HG03095 (cell line): ENCODE measurements around the gene LRIT2.
A peak's percentile ranks its signal among the peaks of the same experiment; 100 is the strongest.
"Not testable (repeated sequence)": the region's sequence is repeated elsewhere in the genome, so short reads cannot be mapped to it uniquely, and the experiment has no call there.

ENCODE experiments used
- ATAC-seq: cut with Tn5 transposase; IDR thresholded peaks from one replicate; pipeline ENCODE4 v1.9.1; 2021; ENCODE audit warnings: moderate library complexity; ENCODE audit not compliant: unreplicated experiment

Gene LRIT2

GRCh38 chr10:84190621-84191020, 34.7 kb downstream of the LRIT2 start:
- ATAC-seq, result no peak

- ATAC-seq, result no peak
Measured at GRCh38 chr10:84188815-84189214, 36.5 kb downstream of the LRIT2 start.

DNA sequence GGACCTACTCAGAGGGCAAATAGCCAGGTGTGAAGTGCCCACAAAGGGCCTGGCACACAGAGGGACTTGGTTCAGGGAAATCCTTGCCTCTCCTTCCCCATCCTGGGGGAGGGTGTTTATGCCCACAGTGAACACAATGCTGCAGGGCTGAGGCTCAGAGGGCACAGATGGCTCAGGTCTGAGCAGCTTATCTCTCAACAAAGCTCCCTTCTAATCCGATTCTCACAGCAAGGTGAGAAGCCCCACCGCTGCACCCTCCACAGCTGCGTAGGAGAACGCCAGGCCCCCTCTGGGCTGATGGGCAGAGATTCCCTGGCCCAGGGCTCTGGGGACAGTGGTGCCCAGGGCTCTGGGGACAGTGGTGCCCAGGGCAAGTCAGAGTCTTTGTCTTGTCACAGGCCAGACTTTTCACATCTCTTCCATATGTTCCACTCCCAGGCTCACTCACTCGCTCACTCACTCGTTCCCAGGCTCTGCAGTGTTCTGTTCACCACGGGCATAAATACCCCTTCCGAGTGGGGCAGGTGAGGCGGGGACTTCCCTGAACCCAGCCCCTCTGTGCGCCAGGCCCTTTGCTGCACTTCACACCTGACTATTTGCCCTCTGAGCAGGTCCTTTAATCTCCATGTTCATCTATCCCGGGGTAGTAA, 39.7 kb downstream of the LRIT2 start:
- ATAC-seq, result no peak

- no peak for ATAC-seq
Measured at GRCh38 chr10:84184517-84184916, 40.8 kb downstream of the LRIT2 start.

DNA sequence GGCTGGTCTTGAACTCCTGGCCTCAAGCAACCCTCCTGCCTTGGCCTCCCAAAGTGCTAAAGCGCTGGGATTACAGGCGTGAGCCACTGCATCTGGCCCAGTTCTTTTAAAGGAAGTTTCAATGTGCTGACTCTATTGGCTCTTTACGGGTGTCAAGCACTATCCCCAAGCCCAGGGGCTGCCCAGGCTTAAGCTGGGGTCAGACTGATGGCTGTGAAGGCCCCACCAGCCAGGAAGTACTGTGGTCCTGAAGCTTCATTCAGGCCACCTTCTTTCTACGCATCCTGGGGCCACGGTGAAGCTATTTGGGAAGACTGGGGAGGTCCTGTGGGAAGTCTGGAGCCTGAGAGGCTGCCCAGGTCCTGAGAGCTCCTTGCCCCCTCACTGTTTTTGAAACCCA, 43.7 kb downstream of the LRIT2 start:
- no peak for ATAC-seq

DNA sequence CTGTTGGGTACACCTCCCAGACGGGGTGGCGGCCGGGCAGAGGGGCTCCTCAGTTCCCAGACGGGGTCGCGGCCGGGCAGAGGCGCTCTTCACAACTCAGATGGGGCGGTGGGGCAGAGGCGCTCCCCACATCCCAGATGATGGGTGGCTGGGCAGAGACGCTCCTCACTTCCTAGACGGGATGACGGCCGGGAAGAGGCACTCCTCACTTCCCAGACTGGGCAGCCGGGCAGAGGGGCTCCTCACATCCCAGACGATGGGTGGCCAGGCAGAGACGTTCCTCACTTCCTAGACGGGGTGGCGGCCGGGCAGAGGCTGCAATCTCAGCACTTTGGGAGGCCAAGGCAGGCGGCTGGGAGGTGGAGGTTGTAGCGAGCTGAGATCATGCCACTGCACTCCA, 45.0 kb downstream of the LRIT2 start:
- not testable (repeated sequence) for ATAC-seq

DNA sequence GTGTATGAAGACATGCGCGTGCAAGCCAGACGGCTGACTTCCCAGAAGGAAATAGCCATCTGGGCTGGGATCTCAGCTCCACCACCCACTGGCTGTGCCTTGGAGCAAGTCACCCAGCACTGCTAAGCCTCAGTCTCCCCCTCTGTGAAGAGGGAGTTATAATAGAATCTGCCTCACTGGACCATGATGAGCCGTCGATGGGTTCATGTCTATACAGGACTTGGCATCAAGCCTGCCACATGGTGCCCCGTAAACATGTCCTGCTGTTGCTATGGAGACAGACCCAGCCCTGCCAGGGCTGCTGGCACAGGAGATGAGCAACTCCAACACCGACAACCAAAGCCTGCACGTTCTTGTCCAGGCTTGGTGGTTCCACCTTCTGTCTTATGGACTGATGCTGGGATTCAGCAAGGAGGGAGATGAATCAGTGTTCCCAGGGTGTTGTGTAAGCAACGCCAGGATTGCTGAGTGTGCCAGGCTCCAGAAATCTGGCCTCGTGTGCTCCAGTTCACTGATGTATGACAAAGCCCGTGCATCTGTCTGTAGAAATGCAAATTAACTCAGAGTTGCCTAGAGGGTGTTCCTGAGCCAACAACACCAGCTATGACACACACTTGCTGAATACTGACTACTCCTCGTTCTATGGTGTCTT, 46.2 kb downstream of the LRIT2 start:
- peak; percentile 92 for ATAC-seq

GRCh38 chr10:84178160-84178609, 47.2 kb downstream of the LRIT2 start:
- ATAC-seq, result no peak

DNA sequence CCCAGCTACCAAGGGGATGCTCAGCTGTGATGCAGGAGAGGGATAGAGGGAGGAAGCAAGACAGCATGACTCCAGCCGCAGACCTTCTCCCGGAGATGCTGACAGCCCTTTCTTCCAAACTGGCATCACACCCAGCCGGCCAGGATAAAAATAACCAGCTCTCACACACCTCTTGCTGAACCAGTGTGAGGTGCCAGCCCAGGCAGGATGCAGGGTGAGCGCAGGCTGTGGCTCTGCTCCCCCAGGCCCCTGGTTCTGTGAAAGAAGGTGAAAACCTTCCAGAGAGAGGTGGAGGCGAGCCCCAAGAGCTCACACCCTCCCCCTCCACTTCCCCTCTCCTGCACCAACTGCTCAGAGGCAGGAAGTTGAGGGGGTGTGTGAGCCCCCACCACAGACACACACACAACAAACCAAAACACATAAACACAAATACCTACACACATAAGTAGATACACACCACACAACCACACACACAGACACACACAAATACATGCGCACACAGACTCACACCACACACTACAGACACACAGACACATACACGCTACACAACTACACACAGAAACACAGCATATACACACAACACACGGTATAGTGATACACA, 47.7 kb downstream of the LRIT2 start:
- ATAC-seq, result peak; percentile 37

- no peak for ATAC-seq
Measured at GRCh38 chr10:84176836-84177474, 48.4 kb downstream of the LRIT2 start.

DNA sequence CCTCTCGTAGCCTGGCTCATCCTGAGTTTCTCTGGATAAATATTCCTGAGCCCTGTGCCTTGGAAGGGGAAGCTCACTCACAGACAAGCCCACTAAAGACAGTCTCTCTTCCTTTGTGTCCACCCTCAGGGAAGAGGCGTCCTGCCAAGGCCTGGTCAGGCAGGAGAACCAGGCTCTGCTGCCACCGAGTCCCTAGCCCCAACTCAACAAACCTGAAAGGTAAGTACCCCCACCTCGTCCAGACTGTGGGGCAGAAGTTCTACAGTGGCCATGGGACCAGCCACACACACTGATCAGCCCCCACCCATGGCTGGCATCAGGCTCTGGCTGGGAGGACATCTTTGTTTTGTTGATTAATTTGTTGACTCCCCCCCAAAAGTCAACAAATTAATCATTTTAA, 49.0 kb downstream of the LRIT2 start:
- ATAC-seq, result no peak

DNA sequence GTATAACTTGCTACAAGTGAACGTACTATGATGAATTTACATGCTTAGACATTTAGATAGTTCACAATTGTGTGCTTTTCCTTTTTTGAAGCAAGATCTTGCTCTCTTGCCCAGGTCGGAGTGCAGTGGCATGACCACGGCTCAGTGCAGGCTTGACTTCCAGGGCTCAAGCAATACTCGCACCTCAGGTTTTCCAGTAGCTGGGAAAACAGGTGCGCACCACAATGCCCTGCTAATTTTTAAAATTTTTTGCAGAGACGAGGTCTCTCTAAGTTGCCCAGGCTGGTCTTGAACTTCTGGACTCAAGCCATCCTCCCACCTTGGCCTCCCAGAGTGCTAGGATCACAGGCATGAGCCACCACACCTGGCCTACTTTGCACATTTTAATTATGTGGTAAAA, 49.9 kb downstream of the LRIT2 start:
- no peak for ATAC-seq

DNA sequence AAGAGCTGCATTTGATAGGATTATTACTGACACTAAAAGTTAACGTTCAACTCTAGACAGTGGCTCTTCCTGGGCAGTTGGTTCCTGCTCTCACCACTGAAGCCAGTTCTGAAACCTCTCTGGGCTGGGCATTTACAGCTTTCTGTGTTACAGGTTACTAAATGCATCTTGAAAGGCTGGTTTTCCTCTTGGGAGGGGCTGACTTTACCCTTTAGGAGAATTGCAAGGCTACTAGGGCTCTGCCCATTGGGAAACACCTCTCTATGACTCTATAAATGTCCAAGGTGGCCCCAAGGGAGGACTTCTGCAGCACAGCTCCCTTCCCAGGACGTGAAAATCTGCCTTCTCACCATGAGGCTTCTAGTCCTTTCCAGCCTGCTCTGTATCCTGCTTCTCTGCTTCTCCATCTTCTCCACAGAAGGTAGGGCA, 51.8 kb downstream of the LRIT2 start, which contains the start of gene GPR15LG:
TSS of gene GPR15LG (plus strand) at position 301 of the 429 bp plus-strand sequence. CDS start at position 352, 51 bp downstream.
- ATAC-seq, result no peak

DNA sequence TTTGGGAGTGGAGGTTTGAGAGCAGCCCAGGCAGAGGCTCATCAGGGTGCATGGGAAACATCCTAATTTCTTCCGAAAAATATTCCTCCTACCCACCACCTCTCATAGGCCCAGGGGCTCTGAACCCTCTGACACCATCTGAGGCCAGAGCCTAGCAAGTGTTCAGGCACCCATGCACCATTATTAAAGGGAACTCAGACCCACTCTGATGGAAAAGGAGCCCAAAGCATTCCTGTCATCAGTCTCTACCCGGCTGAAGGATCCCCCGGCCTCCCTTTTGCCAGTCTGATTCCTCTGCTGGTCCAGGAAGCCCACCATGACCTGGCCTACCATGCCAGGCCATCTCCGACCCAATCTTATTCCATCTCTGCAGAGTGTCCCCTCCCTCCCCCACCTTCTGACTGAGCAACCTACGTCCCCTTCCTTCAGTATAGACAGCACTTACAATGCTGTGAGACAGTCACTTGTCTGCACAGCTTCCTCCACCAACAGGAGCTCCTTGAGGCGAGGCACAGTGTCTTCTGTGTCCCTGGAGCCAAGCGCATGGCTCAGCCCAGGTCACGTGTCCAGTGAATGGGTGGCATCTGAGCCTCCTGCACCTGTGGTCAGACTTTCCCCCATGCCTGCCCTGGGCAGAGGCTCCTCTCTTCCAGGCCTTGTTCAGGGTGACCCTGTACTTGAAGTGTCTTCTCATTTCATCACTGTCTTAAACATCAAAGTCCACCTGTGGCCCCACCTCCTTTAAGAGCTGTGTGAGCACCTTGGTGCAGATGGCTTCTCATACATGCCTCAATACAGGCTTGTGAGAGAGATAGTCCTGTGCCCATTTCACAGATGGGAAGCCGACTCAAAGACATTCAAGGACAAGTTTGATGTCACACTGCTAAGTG, 52.6 kb downstream of the LRIT2 start:
- ATAC-seq, result peak; percentile 61

- peak; percentile 26 for ATAC-seq
Measured at GRCh38 chr10:84171700-84172466, 53.5 kb downstream of the LRIT2 start.

GRCh38 chr10:84171237-84171636, 54.1 kb downstream of the LRIT2 start:
- ATAC-seq, result not testable (repeated sequence)
